GM18517 (cell line): Measurements from ENCODE around the gene PCP2.
"Not testable (repeated sequence)": the region's sequence is repeated elsewhere in the genome, so short reads cannot be mapped to it uniquely, and the experiment has no call there.

Source experiments
- ATAC-seq: cut with Tn5 transposase; IDR thresholded peaks from one replicate; pipeline ENCODE4 v1.9.1; 2021; ENCODE audit warnings: mild to moderate bottlenecking, moderate library complexity; ENCODE audit not compliant: unreplicated experiment

PCP2 gene

GRCh38 chr19:7662657-7663056 is 29.1 kb upstream of the PCP2 start:
- ATAC-seq: no peak

- ATAC-seq: no peak
These were observed 28.4 kb upstream of the PCP2 start for GRCh38 chr19:7661744-7662538.

GRCh38 chr19:7658219-7658686 is 24.7 kb upstream of the PCP2 start:
- peak; percentile 71 for ATAC-seq

- ATAC-seq: no peak
These were observed 23.7 kb upstream of the PCP2 start for GRCh38 chr19:7657131-7657751.

GRCh38 chr19:7655581-7655980 is 22.1 kb upstream of the PCP2 start:
- ATAC-seq: no peak

GRCh38 chr19:7654401-7654800 is 20.9 kb upstream of the PCP2 start:
- ATAC-seq: no peak

GRCh38 chr19:7652061-7652641 is 18.6 kb upstream of the PCP2 start:
- no peak for ATAC-seq

- ATAC-seq: no peak
These were observed 16.6 kb upstream of the PCP2 start for GRCh38 chr19:7650148-7650547.

- no peak for ATAC-seq
These were observed 14.9 kb upstream of the PCP2 start for GRCh38 chr19:7648265-7649014.

- ATAC-seq: no peak
These were observed 13.6 kb upstream of the PCP2 start for GRCh38 chr19:7647156-7647555.

- no peak for ATAC-seq
These were observed 12.8 kb upstream of the PCP2 start for GRCh38 chr19:7646426-7646700.

GRCh38 chr19:7645656-7646425 is 12.3 kb upstream of the PCP2 start:
- no peak for ATAC-seq

- no peak for ATAC-seq
These were observed 11.6 kb upstream of the PCP2 start for GRCh38 chr19:7645163-7645562.

GRCh38 chr19:7644550-7644877 is 11.0 kb upstream of the PCP2 start:
- ATAC-seq: no peak

- ATAC-seq: not testable (repeated sequence)
These were observed 10.4 kb upstream of the PCP2 start for GRCh38 chr19:7643629-7644549.

GRCh38 chr19:7643031-7643415 is 9.5 kb upstream of the PCP2 start:
- ATAC-seq: no peak

- ATAC-seq: no peak
These were observed 8.9 kb upstream of the PCP2 start for GRCh38 chr19:7642295-7643030.

- ATAC-seq: no peak
These were observed 8.1 kb upstream of the PCP2 start for GRCh38 chr19:7641290-7642276.
